ENCODE results near the gene SYT7.

The SYT7 gene

DNA sequence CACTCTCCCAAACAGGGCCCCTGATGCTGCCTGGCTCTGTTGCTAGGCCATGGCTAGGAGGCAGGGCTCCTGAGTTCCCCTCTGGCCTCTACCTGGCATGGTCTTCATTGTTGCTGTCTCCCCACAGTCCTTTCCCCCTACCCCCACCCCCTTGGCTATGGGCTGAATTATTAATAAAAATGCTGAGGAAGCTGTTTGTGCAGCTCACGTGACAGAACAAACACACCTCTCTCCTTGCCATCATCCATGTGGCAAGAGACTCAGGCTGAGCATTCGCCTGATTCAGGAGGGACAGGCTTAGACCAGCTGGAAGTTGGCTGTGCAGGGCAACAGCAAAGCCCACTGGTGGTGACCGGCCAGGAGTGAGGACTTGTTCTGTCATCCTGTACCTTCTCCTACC is 4.2 kb upstream of the SYT7 start:
- no peak for DNase-seq (ENCODE audit: low read depth in 3 of 3, low spot score in 1 of 3)

DNA sequence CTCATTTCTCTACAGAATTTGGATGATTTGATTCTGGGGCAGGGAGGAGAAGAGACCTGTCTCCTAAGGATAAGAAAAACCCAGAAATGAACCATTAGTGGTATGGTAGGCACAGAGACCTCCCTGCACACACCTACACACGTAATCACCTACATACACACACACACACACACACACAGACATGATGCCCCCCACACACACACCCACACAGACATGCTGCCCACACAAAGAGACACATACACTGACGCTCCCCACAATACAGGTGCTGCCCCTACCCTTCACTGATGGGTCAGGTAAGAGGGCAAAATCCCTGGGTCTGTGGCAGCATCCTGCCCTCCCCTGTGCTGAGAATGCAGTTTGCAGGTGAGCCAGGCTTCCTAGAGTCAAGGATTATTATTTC is 1.1 kb upstream of the SYT7 start:
- no peak for DNase-seq (ENCODE audit: low read depth in 3 of 3, low spot score in 1 of 3)

DNA sequence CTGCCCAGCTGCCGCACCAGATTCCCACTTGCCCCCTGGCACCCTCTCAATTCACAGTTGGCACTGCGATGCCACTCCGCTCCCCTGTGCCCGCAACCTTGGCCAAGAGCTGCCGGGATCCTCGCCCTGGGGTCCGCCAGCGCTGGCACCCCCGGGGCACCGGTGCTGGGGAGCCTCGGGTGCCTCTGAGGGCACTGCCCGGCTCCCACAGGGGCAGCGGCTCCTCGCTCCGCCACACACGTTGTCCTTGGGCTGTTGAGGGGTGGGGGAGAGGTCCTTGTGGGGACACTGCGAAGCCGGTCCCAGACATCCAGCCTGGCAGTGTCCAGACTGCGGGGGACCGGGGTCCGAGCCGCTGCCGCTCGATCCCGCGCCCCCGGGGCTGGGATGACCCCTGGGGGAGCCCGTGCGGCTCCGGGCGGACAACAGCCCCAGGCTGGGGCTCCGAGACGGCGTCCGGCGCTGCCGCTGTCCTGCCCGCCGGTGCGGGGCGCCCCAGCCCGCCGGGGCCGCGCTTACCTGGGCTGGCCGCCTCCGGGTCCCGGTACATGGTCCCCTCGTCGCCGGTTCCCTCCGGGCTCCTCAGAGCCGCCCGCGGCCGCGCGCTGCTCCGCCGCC is 496 bp downstream of the SYT7 start:
- no peak for DNase-seq (ENCODE audit: low read depth in 3 of 3, low spot score in 1 of 3)

DNA sequence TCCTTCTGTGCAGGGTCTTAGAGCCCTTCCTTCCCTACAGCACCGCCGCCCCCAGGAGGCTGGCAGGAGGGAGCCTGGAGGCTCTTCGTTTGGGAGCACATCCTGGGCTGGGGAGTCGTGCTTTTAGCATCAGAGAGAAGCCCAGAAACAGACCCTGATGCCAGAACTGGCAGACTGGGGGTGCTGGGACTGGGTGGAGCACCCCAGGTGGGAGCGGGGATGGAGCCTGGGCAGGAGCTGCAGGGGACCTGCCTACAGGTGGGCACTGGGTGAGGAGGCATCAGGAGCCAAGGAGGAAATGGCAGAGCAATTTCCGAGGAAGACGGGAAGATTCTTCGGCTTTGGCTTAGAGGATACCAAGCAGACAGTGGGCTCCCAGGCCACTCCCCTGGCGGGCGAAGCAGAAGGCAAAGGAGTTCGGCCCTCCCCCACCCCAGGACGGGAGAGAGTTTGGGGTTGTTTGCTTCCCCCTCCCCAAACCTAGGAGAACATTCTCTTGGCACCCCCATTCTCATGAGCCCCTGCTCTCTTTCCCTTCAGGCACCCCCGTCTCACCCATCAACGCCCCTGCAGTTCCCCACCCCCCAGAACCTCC is 1.1 kb downstream of the SYT7 start:
- no peak for DNase-seq (ENCODE audit: low read depth in 3 of 3, low spot score in 1 of 3)

DNA sequence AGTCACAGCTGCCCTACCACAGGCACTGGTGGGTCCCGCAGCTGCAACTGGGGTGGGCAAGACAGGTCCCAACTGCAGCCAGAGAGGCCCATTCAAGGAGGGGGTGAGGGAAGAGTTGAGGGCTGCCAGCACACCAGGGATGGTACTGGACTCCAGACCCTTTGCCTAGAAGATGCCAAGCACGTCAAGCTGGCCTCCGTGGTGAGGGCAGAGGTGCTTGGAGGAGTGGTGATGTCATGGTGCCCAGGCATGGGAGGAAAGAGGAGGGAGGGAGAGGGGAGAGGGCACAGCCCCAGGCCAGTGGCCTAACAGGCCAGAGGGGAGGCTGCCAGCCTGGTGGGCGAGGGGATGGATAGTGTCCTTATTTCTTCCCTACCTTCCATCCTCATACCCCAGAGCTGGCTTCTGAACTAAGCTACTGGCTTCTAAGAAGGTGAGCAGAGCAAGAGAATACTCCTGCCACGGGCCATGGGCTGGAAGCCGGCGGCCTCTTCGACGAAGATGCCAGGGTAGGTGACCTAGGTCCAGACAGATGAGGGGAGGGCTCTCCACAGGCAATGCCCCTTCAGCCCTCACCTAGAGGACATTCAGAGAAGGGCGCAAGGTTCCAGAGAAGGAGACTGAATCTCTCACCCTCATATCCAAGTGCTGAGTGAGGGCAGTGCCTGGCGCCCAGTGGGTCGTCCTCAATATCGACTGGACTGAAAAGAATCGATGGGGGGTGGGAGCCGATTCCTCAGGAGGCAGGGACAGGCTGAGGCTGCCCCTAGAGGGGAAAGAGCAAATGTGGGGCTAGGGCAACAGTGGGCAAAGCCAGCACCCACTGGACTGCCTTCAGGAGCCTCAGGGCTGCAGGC is 1.8 kb downstream of the SYT7 start:
- no peak for DNase-seq (ENCODE audit: low read depth in 3 of 3, low spot score in 1 of 3)

DNA sequence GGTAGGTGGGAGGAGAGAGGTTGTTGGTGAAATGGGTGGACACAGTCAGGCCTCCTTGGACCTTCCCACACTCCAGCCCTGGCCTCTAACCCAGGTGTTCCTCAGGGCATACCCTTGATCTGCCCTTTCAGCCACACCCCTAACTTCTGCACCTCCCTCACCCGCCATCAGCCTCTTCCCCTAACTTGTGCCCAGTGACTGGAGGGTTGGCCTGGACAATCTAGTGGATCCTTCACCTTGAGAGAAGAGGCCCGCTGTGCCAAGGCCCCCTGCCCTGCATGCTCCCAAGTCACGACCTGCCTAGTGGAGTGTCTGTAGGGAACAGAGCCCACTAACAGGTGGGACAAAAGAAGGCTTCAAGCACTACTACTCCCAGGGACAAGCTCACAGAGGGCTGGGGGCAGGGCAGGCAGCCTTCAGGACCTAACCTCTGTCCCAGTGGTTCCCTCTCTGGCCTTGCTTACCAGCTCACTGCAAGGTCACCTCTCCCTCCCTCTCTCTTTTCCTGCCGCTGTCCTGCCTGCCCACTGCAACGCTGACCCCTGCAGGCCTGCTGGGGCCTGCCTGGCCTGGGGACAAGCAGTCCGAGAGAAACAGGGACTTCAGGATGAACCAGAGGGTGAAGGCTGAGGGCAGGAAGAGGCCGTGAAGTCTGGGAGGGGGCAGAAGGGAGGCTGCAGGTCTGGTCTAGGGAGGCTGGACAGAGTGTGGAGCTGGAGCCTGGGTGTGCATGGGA is 3.3 kb downstream of the SYT7 start:
- DNase-seq (ENCODE audit: low read depth in 3 of 3, low spot score in 1 of 3) = no peak

DNA sequence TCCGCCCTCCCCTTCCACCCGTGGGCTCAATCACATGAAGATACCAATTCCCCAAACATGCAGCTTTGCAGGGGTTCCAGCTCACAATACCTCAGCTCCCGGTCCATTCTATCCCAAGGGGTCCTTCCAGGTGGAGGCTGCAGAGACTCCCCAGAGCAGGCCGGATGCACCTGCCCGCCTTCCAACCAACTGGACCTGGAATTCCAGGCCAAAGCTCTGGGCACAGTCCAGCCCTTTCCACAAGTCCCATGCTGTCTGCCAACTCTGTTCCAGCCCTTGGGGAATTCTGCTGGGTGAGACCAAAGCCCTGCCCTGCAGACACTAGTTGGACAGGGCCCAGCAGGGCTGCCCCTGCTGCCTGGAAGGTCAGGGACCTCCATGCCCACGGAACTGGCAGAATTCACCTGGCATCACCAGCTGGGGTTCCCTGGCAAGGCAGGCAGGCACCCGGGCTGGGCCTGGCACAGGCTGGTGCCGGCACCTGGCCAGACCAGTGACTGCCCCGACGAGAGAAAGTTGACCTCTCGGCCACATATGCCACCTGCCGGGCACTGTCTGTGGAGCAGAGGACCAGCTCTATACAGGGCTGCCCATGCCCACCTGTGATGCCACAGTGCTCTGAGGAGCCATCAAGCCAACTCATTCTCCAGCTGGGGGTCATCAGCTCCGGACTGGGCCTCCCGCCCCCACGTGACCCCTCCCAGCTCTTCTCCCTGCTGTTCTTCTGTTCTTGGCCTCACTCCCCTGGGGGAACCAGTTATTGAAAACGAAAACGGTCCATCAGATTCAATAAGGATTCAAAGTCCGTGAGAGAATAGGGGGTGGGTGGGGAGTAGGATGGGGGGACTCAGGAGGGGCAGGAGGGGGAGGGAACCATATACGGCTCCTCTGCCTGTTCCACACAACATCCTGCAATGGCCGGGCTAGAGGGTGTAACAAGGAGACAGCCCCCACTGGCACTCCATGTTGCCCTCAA is 4.7 kb downstream of the SYT7 start:
- DNase-seq (ENCODE audit: low read depth in 3 of 3, low spot score in 1 of 3) = no peak

DNA sequence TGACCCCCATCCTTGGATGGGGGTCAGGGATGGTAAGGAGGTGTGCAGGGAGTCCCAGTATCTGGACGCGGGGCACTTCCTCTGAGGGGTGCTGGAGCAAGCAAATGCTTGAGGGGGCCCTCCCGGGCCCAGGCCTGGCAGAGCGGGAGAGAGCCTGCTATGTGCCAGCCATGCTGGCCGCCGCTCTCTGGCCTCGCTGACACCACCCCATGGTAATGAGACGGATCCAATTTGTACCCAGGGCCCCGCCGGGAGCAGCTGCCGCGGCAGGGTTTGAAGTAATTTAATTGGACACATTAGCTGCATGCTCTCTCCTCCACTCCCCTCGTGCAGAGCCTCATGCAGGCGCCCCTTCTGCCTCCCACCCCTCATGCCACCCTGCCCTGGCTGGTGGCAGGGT is 6.3 kb downstream of the SYT7 start:
- DNase-seq (ENCODE audit: low read depth in 3 of 3, low spot score in 1 of 3) = no peak

DNA sequence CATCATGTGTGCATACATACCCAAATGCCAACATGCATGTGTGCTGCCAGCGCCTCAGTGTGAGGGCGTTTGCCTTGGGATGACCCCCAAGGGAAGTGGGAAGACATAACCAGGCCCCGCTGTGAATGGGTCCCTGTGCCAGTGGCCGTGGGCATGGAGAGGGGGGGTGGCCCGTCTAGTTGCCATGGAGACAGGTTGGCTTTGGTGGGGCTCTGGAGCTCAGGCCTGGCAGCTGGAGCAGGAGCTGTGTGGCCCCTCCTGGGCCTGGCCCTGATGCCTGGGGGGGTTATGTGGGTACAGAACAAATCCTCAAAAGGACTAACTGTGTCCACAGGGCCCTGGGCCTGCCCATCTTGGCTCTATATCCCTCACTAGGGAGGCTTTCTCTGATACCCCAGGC is 8.0 kb downstream of the SYT7 start:
- DNase-seq (ENCODE audit: low read depth in 3 of 3, low spot score in 1 of 3) = no peak

DNA sequence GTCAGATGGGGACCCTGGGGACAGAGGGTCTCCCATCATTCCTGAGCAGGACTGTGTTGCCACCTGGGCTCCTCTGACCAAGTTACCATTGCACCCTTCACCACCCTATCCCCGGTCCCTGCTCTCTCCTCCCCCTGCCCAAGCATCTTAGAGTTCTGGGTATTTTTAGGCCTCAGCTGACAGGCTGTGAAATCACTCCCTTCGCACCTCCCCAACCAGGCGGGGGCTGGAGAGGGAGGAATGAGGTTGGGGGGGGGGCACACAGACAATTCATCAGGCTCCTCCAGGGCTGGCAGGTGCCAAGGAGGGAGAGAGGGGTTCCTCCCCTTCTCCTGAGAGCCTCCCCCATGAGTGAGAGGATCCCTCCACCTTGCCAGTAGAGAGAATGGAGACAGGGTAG is 9.0 kb downstream of the SYT7 start:
- no peak for DNase-seq (ENCODE audit: low read depth in 3 of 3, low spot score in 1 of 3)

DNA sequence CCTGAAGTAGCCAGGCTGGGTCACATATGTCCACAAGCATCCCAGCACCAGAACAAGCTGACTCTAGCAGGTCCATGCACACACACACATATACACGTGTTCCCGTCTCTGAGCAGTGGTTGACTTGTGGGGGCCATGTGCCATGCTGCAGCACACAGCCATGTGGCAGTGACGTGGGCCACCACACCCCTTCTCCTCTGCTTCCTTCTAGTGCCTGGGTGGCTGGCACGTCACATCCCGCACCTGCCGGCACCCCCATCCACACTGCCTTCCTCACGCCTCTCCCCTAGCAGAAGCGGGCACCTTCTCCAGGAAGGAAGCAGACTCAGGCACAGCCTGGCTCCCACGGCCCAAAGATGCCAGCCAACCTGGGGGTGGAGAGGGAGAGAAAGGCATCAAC is 9.5 kb downstream of the SYT7 start:
- DNase-seq (ENCODE audit: low read depth in 3 of 3, low spot score in 1 of 3) = no peak

DNA sequence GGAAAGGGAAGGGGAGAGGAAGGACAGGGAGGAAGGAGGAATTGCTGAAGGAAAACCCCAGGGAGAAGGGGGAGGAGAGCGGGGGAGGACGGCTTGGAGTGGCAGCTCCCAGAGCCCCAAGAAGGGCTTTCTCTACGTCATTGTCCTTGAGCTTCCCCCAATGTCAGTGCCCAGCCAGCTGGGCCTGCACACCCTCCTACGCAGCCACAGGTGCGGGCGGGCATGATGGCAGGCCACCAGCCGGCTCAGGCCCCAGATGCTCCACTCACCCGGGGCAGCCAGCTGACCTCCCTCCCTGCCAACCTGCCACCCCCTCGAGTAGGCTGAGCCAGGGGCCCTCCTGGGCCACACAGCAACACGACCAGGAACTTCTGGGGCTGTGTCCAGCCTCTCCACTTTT is 11.2 kb downstream of the SYT7 start:
- DNase-seq (ENCODE audit: low read depth in 3 of 3, low spot score in 1 of 3) = no peak

DNA sequence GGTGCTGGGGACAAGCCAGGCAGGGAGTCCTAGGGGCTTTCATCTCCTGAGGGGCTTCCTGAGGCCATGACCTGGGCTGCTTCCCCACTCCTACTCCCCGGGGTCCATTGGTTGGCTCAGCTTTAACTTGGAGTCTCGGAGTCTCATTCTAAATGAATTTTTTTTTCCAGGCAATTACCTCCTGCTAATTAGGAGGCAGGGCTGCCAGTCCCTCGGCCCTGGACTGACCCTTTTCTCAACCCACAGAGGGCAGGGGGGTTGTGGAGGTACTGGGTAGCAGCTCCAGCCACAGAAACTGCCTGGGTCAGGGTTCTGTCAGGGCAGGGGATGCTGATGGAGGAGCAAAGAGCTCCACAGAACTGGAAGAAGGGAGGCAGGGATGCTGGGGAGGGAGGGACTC is 11.9 kb downstream of the SYT7 start:
- no peak for DNase-seq (ENCODE audit: low read depth in 3 of 3, low spot score in 1 of 3)

DNA sequence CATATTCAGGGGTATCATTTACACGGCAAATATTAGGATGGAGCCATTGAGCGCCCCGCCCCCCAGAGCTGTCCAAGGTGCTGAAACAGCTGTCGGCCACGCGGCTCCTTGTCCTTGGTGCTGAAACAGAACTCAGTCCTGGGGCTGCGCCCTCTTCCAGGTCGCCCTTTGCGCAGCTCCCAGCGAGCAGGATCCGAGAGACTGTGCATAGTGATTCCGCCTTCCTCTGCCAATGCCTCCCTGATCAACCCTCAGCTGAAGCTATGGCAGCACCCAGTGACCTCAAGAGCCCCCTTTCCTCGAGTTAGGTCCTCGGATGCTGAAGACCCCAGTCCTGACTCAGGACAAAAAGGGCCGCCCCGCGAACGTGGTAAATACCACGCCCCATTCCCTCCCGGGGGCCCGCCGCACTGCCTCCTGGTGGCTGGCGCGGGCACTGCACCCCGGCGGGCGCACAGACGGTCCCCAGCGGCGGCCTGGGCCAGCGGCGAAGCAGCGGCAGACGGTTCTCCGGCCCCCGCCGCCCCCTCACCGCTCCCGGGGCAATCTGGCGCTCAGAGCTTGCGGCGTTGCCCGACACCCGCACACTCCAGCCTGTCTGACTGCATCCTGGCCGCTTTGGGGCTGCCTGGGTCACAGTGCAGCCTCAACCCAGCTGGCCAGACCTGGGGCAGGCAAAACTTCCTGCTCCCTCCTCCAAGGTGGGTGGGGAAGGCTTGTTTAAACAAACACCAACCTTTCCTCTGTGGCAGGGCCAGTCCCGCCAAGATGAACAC is 13.4 kb downstream of the SYT7 start:
- peak in 2 of 3 donors; percentile 26 to 71 for DNase-seq (ENCODE audit: low read depth in 3 of 3, low spot score in 1 of 3)

DNA sequence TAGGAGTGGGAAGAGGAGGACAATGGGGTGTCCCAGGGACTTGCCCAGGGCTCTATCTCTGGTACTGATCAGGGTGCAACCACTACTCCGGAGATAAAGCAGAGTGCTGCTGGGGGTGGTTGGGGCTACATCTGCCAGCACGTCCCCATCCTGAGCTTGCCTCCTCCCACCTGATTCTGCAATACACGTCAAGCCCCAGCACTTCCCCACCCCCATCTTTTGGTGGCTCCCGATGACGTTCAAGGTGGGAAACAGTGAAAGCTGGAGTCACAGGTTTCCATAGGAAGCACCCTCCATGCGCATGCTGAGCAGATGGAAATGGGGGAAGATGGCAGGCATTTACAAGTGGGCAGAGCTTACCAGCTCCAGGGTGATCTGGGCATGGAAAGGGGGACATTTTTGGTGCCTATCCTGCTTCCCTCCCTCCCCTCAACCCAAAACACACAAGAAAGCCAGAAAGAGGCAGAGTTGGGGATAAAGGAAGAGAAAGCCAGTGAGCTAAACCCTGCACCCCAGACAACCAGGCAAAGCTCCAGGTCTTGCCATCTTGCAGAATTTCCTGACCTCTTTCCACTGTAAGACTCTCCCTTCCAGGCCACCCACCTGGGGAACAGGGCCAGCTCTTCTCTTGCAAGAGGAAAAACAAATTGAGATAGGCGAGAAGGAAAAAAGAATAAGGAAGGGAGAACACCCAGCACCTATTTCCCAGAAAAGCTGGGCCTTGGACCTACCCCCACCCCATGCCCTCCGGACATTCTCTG is 15.8 kb downstream of the SYT7 start:
- no peak for DNase-seq (ENCODE audit: low read depth in 3 of 3, low spot score in 1 of 3)

DNA sequence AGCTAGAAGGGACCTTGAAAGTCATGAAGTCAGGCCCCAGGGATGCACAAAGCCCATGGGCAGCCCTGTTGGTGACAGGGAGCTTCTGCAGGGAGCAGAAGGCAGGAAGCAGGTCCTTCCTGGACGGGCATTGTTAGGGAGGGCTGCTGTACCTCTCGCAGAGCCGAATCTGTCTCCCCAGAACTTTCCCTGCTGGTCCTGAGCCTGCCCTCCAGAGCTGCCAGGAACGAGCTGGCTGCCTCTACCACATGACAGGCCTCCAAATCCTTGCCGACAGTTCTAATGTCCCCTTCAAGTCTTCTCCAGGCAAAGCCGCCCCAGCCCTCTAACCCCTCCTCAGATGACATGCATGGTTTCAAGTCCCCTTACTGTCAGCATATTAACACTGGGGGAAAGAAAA is 20.1 kb downstream of the SYT7 start:
- DNase-seq (ENCODE audit: low read depth in 3 of 3, low spot score in 1 of 3) = no peak

DNA sequence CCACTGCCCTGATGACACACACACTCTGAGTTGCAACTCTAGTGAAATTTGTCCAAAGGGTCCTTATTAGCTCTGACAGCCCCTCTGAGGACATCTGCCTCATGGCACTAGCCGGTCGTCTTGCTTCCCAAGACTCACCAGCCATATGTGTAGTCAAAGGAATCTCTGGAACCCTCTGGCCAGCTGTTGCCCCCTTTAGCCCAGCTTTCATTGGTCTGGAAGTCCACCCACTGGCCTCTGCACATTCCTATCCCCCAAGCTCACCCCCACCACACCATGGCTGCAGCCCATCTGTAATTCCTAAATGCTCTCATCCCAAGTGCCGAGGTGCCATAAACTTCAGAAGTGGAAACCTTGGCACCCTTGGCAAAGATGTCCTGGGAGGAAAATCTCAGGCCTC is 24.3 kb downstream of the SYT7 start:
- no peak for DNase-seq (ENCODE audit: low read depth in 3 of 3, low spot score in 1 of 3)

DNA sequence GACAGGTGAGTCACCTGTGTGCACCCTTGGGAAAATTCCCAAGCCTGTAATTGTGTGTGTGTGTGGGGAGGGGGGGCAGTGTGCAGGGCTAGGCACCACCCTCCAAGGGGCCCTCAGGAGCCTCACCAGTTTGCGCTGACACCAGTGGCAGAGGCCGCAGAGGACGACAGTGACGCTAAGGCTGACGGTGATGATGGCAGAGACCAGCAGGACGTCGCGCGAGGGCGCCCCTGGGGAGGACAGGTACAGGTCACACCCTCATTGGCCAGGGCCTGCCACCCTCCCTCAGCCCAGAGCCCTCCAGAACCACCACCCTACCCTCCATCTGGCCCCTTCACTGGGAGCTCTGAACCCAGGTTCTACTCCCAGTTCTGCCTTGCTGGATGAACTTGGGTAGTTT is 24.9 kb downstream of the SYT7 start:
- DNase-seq (ENCODE audit: low read depth in 3 of 3, low spot score in 1 of 3) = no peak
